Stimulated activated CD8-positive, alpha-beta memory T cell treated with anti-CD3 and anti-CD28 coated beads, Interleukin-4, amount 100 ng/mL, for 4 hours (primary cell): ENCODE data around the gene VEGFC.

ENCODE experiments used
- DNase-seq, 2 donors: peaks; one replicate each; pipeline ENCODE4 v3.0.0-alpha.2; 2020; ENCODE audit warnings: low read depth in 2 of 2, low spot score in 1 of 2

The VEGFC gene

DNA sequence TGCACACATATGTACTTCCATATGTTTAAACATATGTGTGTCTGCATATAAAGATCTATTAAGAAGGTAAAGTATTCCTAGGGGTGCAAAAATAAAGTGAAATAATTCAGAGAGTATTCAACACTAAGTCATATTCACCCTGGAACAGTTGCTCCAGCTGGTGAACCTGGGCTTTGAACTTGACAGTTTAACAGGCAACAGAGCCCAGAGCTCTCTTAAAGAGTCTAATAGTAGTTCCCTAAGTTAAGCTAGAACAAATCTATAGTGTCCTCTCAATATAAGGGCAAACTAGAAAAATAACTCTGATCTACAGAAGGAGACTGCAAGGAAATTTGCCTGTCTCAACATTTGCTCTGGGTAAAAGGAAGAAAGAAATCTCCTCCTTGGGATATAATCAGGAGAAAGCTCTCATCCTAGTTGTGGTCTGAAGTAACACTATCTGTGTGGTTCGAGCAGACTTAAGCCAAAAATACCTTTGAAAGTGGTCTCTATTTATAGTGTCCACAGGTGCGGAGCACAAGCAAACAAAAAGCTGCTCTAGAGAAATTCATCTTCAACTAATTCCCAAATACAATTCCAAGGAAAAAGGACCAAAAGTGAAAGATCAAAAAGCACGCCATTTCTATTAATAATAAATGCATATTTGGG lies 29.9 kb downstream of the VEGFC start:
- DNase-seq = no peak

GRCh38 chr4:176761872-176762271 lies 30.9 kb downstream of the VEGFC start:
- no peak for DNase-seq

DNA sequence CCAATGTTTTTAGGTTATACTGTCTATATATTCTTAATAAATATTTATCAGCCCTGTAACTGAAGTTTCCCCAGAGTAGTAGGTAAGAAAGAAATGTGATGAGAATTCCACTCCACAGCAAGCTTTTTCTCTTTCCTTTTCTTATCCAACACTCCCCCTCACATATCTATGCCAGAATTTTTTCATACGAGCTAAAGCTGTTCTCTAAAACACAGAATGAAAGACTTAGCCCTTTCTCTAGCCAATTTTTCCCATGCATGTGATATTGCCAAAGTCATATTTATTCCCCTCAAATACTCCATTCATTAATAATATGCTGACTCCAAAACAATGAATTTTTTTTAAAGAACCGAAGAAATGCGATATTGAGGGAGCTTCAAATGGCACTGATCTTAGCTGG lies 32.3 kb downstream of the VEGFC start:
- DNase-seq = no peak

- DNase-seq = no peak
These were observed 34.0 kb downstream of the VEGFC start for GRCh38 chr4:176758731-176759130.

GRCh38 chr4:176758323-176758722 lies 34.4 kb downstream of the VEGFC start:
- no peak for DNase-seq

DNA sequence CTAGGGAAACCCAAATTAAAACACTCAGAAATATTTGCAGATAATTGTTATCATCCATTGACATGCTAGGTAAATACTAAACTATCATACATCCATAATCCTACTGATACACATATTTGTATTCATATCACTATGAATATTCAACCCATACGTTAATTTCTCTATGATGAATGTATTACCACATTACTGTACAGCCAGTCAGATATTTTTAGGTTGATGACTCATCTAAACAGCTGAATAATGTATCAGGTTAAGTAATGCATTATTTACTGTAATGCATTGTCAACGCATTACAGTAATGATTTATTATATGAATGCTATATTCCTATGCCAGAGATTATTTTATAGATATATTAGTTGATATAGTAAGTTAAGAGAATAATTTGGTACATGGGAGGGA lies 37.1 kb downstream of the VEGFC start:
- no peak for DNase-seq

- DNase-seq = no peak
These were observed 37.7 kb downstream of the VEGFC start for GRCh38 chr4:176755001-176755400.

GRCh38 chr4:176753049-176753448 lies 39.7 kb downstream of the VEGFC start:
- DNase-seq = no peak

DNA sequence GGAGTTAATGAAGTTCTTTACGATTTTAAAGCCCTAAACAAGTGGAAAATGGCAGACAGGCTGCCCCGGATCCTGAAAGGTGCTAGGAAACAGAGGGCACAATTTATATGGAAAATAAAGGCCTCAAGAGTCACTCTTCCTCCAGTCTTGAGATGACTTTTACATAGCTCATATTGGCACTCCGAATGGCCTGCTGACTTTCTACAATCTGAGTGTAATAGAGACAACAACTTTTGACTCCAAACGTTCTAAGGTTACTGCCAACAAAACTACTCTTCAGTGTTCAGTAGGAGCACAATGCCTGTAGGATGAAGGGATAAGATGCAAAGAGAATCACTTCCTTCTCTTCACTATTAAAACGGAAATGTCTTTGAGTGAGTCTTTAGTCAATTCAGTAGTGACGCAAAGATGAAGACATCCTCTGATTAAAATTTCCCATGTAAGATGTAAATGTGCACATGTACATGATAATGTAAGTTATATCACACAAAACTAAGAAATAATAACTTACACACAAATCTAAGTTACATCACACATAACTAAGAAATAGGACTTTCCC lies 40.5 kb downstream of the VEGFC start:
- DNase-seq = no peak

- no peak for DNase-seq
These were observed 41.7 kb downstream of the VEGFC start for GRCh38 chr4:176751061-176751460.

DNA sequence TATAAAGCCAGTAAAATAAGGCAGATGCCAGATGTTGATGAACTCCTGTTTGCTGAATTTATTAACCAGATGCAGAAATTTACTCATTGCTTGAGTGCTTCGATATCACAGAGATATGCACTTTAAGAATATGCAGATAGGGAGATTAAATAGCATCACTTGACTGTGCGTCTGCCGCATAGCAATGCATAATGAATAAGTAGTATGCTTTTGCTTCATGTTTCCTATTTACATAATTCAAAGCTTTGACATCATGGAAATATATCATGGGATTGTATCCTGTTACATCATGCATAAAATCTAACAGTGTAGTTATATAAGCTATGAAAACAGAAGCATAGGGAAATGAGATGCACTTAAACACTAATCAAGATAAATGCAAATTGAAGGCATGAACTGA lies 45.9 kb downstream of the VEGFC start:
- no peak for DNase-seq

- no peak for DNase-seq
These were observed 46.8 kb downstream of the VEGFC start for GRCh38 chr4:176745902-176746301.

- no peak for DNase-seq
These were observed 48.6 kb downstream of the VEGFC start for GRCh38 chr4:176744091-176744490.

- no peak for DNase-seq
These were observed 50.5 kb downstream of the VEGFC start for GRCh38 chr4:176742211-176742610.

DNA sequence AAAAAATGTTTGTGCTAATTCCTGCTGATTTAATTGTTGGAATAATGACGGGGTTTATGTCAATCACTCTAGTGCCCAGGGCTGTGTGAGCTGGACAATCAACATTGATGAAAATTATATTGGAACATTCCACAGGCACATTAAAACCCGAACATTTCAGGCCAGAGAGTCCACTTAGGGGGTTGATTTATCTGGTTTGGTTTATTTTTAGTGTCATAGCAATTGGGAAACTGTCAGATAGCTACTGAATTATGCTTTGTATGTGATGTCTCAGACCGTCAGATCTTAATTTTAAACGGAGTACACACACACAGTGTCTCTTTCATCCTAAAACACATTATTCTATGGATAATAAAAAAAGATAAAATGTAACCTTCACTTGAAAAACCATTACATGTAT lies 51.5 kb downstream of the VEGFC start:
- DNase-seq = no peak

- DNase-seq = no peak
These were observed 57.4 kb downstream of the VEGFC start for GRCh38 chr4:176735300-176735699.

- no peak for DNase-seq
These were observed 58.3 kb downstream of the VEGFC start for GRCh38 chr4:176734461-176734860.

GRCh38 chr4:176729489-176729888 lies 63.2 kb downstream of the VEGFC start:
- DNase-seq = no peak

- DNase-seq = no peak
These were observed 65.9 kb downstream of the VEGFC start for GRCh38 chr4:176726803-176727202.

- no peak for DNase-seq
These were observed 71.3 kb downstream of the VEGFC start for GRCh38 chr4:176721459-176721858.

GRCh38 chr4:176718881-176719280 lies 73.8 kb downstream of the VEGFC start:
- DNase-seq = no peak

DNA sequence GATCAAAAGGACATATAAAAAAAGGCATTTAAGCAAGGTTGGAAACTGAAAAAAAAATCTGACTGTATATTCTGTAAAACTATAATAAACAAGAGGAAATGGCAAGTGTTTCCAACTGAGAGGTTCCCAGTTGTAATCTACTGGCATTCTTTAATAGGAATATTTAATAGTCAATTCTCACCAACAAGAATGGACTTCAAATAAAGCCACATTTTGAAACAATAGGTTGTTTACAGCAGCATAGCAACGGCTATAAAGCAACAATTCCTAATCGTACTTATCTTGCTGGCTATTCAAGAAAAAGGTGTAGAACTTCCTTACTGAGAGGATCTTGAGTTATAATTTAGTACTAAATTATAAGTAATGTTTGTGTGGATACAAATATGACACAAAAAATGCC lies 75.5 kb downstream of the VEGFC start:
- no peak for DNase-seq

GRCh38 chr4:176709417-176709816 lies 83.3 kb downstream of the VEGFC start:
- no peak for DNase-seq
